Ramos (cell line): ENCODE data around the gene ADAMTS8.

Experiments
- in situ Hi-C: fragments of 300-500 bp; cut with MboI; formaldehyde crosslinking; loops from one replicate; pipeline ENCODE4 v1.14.3; 2022; ENCODE audit warnings: low sequenced_read_pairs; ENCODE audit not compliant: unreplicated experiment

Gene ADAMTS8, protein sequence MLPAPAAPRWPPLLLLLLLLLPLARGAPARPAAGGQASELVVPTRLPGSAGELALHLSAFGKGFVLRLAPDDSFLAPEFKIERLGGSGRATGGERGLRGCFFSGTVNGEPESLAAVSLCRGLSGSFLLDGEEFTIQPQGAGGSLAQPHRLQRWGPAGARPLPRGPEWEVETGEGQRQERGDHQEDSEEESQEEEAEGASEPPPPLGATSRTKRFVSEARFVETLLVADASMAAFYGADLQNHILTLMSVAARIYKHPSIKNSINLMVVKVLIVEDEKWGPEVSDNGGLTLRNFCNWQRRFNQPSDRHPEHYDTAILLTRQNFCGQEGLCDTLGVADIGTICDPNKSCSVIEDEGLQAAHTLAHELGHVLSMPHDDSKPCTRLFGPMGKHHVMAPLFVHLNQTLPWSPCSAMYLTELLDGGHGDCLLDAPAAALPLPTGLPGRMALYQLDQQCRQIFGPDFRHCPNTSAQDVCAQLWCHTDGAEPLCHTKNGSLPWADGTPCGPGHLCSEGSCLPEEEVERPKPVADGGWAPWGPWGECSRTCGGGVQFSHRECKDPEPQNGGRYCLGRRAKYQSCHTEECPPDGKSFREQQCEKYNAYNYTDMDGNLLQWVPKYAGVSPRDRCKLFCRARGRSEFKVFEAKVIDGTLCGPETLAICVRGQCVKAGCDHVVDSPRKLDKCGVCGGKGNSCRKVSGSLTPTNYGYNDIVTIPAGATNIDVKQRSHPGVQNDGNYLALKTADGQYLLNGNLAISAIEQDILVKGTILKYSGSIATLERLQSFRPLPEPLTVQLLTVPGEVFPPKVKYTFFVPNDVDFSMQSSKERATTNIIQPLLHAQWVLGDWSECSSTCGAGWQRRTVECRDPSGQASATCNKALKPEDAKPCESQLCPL

DNA sequence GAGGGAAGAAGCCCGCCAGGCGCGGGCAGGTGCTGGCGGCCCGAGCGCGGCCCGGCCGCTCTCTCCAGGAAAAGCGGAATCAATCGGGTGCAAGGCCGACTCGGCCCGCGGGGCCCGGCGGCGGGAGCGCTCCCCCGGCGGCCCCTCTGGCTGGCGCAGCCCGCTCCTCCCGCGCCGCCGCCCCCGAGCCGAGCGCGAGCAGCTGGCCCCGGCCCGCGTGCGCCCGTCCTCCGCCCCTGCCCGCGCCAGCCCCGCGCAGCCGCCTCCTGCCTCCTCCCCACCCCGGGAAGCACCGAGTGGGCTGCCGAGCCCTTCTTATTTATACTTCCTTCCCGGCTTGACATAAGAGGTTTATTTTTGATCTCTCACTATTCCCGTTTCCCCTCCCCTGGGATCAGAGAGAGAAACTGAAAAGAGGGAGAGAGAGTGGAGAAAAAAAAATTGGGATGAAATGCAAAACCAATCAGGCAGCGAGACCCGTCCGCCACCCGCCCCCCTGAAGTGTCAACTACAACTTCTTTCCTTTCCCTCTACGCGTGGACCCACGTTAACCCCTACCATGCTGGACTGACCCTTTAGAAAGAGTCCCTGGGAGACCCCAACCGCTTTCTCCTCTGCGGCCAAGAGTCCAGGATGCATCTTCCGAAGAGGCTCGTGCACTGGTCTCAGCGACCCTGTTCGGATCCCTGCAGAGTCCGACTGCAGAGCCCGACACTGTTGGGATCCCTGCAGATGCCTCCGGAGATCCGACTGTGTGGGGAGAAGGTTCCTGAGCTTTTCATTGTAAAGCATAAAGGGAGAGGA, at the start of gene ADAMTS8:
TSS of gene ADAMTS8 (minus strand) at position 294 of the 804 bp plus-strand sequence. CDS start 323 bp downstream, outside the sequence.
- in situ Hi-C loops, result no loop called here

DNA sequence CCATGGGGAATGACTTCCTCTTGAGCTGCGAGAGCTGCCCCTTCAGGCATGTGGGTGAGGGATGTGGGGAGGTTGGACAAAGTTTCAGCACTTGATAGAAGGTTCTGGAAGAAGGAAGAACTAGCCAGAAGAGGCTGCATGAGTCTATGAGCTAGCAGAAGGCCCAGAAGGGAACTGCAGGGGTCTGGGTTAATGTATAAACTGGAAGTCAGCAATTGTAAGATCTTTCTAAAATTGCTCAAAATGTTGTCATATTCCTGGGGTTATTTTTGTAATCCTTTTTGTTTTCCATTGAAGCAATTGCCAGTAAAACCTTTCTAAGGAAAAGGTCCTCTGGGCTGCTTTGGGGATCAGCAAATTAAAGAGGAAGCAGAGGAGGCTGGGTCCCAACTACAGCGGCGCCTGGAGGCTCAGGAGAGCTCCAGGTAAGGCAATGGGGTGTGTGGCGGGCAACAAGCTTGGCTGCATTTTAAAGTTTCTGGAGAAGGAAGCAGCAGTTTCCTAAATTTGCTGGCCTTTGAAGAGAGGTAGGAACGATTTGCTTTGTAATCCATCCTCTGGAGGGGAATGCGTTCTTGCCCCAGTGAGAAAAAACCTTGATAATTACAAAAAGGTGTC, 49.3 kb upstream of the ADAMTS8 start:
- in situ Hi-C loops, result no loop called here

DNA sequence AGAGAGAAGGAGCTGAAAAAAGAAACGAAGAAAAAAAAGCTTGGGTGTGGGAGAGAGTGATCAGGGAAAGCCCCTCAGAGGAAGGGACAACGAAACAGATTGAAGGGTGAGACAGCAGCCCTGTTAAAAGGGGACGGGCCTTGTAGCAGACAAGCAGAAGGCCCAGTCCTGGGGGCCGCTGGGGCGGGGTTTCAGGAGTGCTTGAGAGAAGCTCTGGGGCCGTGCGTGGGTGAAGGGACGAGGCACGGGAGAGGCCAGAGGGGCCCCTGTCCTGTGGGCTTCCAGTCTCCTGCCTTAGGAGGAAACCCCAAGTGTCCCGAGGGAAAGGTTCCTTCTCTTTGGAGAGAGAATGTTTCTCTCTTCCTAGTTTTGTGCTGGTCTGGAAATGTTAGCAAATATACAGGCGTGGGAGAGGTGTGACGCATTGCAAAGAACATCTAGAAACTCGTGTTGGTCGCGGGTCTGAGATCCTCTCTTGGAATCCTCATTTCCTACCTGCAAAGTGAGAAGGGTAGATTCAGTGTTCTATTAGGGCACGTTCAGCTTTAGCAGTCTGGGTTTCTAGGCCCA, 48.6 kb upstream of the ADAMTS8 start:
- in situ Hi-C loops, result no loop called here

DNA sequence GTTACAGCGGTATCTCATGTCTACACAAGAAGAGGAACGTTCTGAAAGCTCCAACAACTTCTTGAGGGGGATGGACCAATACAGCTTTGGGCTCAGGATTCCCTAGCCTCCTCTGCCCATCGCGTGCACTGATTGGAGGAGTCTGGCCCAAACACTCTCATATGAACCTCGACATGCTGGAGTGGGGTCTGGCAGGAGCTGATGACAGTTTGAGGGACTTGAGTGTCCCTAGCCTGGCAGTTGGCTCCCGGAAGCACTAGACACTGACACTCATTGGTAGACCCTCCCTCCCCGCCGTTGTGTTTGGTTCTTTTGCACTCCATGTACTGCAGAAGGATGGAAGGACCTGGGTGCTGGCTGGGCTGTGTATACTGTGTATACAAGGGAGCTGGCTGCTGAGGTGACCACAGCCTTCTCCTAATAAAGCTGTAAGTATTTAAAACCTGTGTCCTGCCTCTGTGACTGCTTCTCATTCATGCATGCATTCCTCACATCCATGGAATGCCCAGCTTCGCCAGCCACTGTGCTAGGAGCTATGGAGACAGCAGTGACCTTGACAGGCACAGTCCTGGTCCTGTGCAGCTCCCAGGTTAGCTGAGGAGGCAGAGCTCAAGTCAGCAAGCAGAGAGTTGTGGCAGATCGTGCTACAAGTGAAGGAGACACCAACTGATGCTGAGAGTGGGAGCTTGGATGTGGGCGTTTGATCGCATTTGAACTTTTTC, 48.0 kb upstream of the ADAMTS8 start:
- in situ Hi-C loops, result no loop called here

DNA sequence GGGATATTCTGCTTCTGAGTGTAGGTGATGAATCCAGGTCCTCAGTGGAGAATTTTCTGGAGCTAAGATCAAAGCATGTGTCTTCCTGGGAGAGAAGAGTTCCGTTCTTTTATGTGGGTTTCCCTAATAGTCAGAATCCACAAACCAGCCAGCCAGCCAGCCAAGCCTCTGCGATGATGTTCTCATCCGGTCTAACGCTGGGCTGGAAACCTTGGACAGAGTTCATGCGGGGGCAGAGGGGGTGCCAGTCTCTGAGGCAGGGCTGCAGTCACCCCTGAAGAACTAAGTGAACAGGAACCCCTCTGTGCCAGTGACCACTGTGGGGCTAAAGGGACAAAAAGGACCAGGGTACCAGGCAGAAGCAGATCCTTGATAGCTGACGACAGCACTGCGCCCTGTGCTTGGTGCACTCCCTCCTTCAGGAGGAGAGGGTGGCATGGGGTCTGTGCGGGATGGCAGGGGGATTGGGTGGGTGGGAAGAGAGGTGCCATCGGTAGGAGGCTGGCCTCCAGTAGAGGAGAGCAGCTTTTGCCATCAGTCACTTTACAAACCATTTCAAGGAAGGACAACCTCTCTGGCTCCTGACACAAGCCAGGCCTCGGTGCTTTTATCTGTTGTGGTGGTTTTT, 47.1 kb upstream of the ADAMTS8 start:
- in situ Hi-C loops, result no loop called here

DNA sequence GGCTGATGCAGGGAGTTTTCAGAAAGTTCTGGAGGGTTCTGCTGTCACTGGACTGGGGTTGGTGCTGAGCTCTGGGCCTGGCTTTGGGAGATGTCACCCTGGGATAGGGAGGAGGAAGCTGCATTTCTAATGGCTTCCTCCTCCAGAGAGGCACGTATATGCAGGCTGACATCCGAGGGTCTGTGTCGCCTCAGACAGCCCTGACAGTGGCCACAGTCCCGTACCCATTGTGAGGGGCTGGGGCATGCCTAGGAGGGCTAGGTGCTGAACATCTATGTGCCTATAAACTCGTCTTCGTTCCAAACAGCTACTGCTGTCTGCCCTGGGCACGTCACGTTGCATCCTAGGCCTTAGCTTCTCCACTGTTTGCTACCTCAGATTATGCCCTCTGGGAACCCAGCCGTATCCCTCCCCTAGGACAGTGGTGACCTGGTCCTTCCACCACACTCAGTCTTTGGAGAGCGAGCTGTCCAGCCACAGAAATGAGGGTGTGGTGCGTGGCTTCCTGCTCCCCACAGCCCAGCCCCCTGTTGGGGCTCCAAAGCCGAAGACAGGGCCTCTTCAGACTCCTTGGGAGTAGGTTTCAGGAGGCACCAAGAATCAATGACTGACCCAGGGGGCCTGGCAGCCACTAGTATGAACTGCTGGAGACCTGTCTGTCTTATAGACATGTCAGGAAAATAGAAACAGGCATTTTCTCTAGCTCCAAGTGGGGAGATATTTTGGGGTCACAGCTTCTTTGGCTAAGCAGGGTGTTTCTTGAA, 46.4 kb upstream of the ADAMTS8 start:
- in situ Hi-C loops, result no loop called here

DNA sequence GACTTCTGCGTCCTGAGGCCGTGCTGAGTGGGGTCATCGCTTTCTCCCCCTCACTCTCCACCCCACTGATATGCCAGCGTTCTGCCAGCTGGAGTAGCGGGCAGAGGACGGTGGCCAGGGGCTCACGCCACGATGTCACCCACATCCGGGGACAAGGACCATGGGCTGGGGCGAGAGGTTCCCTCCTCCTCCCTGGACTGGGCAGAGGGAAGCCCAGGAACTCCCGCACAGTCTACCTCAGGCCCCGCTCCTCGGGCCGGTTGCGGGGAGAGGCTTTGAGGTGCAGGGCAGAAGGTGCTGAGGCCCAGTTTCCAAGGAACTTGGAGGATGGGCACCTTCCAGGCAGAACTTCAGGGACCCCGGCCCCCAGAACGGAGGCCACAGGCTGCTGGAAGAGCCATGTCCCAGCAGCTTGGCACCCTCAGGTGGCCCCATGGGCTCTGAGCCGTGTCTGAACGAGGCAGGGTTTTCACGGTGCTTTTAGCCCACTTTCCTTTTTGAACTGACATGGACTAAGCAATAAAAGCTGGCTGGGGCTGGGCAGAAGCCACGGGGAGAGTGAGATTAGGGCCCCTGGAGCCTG, 45.5 kb upstream of the ADAMTS8 start:
- in situ Hi-C loops, result no loop called here

DNA sequence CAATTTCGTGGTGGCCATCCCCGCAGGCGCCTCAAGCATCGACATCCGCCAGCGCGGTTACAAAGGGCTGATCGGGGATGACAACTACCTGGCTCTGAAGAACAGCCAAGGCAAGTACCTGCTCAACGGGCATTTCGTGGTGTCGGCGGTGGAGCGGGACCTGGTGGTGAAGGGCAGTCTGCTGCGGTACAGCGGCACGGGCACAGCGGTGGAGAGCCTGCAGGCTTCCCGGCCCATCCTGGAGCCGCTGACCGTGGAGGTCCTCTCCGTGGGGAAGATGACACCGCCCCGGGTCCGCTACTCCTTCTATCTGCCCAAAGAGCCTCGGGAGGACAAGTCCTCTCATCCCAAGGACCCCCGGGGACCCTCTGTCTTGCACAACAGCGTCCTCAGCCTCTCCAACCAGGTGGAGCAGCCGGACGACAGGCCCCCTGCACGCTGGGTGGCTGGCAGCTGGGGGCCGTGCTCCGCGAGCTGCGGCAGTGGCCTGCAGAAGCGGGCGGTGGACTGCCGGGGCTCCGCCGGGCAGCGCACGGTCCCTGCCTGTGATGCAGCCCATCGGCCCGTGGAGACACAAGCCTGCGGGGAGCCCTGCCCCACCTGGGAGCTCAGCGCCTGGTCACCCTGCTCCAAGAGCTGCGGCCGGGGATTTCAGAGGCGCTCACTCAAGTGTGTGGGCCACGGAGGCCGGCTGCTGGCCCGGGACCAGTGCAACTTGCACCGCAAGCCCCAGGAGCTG, 44.8 kb upstream of the ADAMTS8 start:
- in situ Hi-C loops, result no loop called here

DNA sequence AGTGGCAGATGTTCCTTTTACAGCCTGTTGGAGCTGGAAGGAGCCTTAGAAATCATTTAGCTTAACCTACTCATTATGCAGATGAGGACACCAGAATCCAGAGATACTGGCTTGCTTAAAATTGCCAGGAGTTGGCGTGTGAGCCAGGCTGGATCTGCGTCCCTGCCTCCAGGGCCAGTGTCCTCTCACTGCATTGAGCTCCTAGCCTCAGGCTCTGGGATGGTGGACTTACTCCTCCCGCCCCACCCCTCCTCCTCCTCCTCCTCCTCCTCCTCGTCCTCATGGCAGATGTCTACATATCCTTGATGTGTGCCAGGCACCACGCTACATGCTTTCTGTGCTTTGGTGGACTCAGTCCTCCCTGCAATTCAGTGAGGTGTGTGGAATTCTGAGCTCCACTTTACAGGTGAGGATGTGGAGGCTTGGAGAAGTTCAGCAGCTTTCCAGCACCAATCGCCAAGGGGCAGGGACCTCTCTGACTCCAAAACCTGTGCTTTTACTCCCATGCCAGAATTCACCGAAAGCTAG, 44.1 kb upstream of the ADAMTS8 start:
- in situ Hi-C loops, result no loop called here

DNA sequence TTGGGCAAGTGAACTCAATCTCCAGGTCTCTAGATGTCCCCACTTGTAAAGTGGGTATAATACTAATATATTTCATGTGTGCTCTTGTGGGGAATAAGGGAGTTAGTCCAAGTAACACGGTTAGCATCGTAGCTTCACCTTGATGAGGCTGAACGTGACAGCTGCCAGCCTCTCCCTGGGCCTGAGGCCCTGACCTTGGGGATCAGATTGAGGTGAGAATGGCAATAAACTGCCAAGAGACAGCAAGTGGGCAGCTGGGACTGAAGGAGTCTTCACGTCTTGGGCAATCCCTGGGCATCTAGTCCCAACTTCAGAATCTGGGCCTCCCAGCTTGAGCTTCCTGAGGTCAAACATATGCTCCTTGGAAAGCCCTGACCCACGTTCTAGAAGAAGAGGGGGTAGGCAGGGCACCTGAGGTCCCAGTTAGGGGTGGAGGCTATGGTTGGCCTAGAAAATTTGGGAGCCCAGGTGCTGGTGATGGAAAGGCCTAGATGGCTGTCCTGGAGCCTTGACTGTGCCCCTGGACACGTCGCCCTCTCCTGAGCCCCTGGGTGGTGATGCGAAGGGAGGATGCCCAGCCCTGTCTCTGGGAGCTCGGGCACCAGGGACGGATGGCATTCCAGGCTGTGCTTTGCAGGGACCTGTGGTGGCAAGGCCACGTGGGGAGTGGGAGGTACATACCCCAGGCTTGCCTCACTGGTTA, 43.5 kb upstream of the ADAMTS8 start:
- in situ Hi-C loops, result no loop called here

DNA sequence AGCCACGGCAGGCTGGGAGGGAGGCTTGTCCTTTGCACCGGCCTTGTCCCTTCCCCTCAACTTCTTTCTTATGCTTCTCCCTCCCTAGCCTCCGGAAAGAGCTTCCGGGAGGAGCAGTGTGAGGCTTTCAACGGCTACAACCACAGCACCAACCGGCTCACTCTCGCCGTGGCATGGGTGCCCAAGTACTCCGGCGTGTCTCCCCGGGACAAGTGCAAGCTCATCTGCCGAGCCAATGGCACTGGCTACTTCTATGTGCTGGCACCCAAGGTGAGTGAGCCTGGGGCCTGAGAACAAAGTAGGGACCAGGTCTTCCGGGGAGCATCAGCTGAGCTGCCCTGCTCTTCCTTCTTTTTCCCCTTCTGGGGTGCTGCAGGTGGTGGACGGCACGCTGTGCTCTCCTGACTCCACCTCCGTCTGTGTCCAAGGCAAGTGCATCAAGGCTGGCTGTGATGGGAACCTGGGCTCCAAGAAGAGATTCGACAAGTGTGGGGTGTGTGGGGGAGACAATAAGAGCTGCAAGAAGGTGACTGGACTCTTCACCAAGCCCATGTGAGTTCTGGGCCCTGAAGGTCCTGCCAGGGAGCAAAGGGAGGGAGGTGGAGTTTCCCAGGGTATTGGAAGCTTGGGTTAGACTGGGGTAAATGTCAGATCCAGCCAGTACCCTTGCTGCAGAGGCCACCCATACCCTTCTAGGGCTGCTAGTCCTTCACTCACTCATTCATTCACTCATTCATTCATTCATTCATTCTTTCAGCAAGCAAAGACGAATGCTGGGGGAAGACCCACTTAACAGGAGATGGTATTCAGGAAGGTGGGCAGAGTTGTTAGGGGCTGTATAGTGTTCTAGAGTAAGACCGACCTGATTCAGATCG, 42.7 kb upstream of the ADAMTS8 start:
- in situ Hi-C loops, result no loop called here

DNA sequence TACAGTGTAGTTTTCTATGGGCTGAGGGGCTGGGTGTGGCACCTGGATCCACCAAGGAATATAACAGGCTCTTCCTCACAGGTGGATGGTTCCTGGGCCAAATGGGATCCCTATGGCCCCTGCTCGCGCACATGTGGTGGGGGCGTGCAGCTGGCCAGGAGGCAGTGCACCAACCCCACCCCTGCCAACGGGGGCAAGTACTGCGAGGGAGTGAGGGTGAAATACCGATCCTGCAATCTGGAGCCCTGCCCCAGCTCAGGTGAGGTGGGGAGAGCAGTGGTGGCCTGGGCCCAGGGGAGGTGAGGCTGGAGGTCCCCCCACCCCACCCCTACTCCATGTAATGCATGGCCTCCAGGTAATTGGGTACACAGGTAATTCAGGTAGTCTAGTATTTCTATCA, 40.8 kb upstream of the ADAMTS8 start:
- in situ Hi-C loops, result no loop called here

DNA sequence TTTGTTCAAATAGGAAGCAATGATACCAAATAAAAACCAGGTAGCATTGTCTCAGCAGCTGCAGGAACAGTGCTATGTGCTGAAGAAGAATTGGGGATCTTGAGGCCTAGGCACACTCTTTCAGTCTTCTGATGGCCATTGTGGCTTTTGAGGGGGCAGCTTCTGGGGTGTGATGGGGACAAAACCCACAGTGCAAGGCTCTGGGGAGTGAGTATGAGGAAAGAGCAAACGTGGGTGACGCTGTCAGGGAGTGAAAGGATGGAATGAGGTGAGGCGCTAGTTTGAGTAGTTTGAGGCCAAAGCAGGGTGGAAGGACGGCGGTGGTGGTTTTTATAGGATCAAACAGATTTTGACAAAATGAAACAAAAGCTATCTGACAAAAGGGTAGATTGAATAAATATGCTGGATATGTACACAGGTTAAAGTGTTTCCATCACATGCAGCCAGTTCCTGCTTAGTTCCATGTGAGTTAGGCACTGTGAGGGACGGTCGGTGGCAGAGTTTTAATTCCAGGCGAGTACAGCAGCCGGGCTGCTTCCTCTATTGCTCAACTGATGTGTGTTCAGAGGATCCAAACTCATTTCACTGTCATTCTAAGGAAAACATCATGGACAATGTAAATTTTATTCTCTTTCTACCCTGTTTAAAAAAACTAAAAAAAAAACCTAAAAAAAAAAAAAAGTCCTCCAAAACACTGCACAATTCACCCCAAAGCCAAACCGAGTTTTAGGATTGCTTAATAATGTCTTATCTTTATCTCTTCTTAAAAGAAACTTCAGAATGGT, 38.9 kb upstream of the ADAMTS8 start:
- in situ Hi-C loops, result no loop called here

DNA sequence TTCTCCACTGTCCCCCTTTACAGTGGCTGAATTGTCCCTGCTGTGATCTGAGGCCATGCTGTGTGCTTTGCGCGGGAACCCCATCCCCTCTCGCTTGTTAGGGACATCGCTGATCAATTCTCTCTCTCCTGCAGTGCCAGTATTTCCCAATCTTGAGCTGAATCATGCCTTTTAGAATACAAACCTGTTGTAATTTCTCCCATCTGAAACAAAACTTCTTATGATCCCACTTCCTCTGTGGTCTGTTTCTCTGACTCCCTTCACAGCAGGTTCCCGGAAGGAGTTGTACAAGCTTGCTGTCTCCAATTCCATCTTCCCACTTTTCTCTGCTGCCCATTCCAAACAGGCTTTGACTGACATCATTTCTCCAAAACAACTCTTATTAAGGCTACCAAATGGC, 36.9 kb upstream of the ADAMTS8 start:
- in situ Hi-C loops, result no loop called here
